ENCODE measurements around the gene PTRHD1. TPM values are rescaled to one million over a fixed set of nuclear protein-coding genes. Genes with fewer than 3 reads are reported as not detected.

The PTRHD1 gene
- total and polyA plus RNA-seq, 10 of the 15 experiments (the other 5 are each of a cell fraction or from before 2014, with no cell fraction given) = 15.9 to 64.2 (median 45.0) TPM

GRCh38 chr2:24836706-24837105 lies 43.5 kb upstream of the PTRHD1 start (continued):
- TF ChIP-seq, protein P1, sequence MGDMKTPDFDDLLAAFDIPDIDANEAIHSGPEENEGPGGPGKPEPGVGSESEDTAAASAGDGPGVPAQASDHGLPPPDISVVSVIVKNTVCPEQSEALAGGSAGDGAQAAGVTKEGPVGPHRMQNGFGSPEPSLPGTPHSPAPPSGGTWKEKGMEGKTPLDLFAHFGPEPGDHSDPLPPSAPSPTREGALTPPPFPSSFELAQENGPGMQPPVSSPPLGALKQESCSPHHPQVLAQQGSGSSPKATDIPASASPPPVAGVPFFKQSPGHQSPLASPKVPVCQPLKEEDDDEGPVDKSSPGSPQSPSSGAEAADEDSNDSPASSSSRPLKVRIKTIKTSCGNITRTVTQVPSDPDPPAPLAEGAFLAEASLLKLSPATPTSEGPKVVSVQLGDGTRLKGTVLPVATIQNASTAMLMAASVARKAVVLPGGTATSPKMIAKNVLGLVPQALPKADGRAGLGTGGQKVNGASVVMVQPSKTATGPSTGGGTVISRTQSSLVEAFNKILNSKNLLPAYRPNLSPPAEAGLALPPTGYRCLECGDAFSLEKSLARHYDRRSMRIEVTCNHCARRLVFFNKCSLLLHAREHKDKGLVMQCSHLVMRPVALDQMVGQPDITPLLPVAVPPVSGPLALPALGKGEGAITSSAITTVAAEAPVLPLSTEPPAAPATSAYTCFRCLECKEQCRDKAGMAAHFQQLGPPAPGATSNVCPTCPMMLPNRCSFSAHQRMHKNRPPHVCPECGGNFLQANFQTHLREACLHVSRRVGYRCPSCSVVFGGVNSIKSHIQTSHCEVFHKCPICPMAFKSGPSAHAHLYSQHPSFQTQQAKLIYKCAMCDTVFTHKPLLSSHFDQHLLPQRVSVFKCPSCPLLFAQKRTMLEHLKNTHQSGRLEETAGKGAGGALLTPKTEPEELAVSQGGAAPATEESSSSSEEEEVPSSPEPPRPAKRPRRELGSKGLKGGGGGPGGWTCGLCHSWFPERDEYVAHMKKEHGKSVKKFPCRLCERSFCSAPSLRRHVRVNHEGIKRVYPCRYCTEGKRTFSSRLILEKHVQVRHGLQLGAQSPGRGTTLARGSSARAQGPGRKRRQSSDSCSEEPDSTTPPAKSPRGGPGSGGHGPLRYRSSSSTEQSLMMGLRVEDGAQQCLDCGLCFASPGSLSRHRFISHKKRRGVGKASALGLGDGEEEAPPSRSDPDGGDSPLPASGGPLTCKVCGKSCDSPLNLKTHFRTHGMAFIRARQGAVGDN (IDR thresholded peaks at IDR 0.05) = no peak

- BruUV-seq (replicated peaks) = no TSS peak
- POLR2A ChIA-PET = no interaction called here
- ATAC-seq = no peak
- TF ChIP-seq KDM1A (IDR thresholded peaks at IDR 0.05; ENCODE audit: borderline replicate concordance) (no peak), CHD2 (IDR thresholded peaks at IDR 0.05; ENCODE audit: borderline replicate concordance, low read depth, low read length) (no peak), CBFB (IDR thresholded peaks at IDR 0.05; ENCODE audit: low read depth) (no peak), SRF (IDR thresholded peaks at IDR 0.05; ENCODE audit: low read depth in 2 of 2, low read length in 2 of 2) (no peak), EZH2 (IDR thresholded peaks at IDR 0.05; ENCODE audit: borderline replicate concordance, control insufficient read depth, low read depth, low read length) (no peak), BACH1 (IDR thresholded peaks at IDR 0.05; ENCODE audit: borderline replicate concordance) (no peak), ZBTB33 (IDR thresholded peaks at IDR 0.05) (no peak), GABPA (IDR thresholded peaks at IDR 0.05; ENCODE audit: low read depth) (no peak), IKZF2 (IDR thresholded peaks at IDR 0.05) (no peak), NR2F1 (conservative IDR thresholded peaks at IDR 0.05) (no peak), ELK1 (IDR thresholded peaks at IDR 0.05; ENCODE audit: low read depth, low read length) (no peak), BHLHE40 (IDR thresholded peaks at IDR 0.05; ENCODE audit: borderline replicate concordance in 1 of 2, low read depth in 2 of 2, low read length in 1 of 2) (no peak)
Observed at GRCh38 chr2:24836206-24836605, 43.0 kb upstream of the PTRHD1 start.

More at GRCh38 chr2:24836206-24836605, 43.0 kb upstream of the PTRHD1 start:
- Histone ChIP-seq H2AFZ (ENCODE audit: control insufficient read depth, low read depth, low read length) (no peak overlapping the region), H4K20me1 (ENCODE audit: control insufficient read depth, insufficient read depth) (no peaks in the 10 kb centered on the region), H3K9ac (ENCODE audit: control insufficient read depth, insufficient read depth, low read length) (no peak overlapping the region), H3K36me3 (ENCODE audit: control insufficient read depth in 2 of 2, insufficient read depth in 2 of 2, low read length in 1 of 2) (peaks cover 6 to 15% of the 10 kb centered on the region in 2 experiments; a peak in 3 of 4 replicates), H3K4me2 (ENCODE audit: control insufficient read depth, insufficient read depth) (no peak overlapping the region), H3K4me1 (ENCODE audit: control insufficient read depth, insufficient read depth, low read length) (no peaks in the 10 kb centered on the region), H3K27me3 (replicated peaks in 1 of 2; ENCODE audit: control insufficient read depth in 2 of 2, insufficient read depth in 2 of 2, low read length in 1 of 2) (no peaks in the 10 kb centered on the region), H3K4me3 (no peak overlapping the region), H3K79me2 (ENCODE audit: control insufficient read depth, insufficient read depth, low read length) (no peaks in the 10 kb centered on the region), H3K27ac (ENCODE audit: control insufficient read depth, insufficient read depth) (no peak overlapping the region), H3K9me3 (replicated peaks; ENCODE audit: control insufficient read depth, insufficient read depth, low read length) (no peaks in the 10 kb centered on the region)
- SMC1A ChIA-PET (ENCODE audit: uncharacterized antibody, unreplicated experiment) = no interaction called here
- CTCF ChIA-PET = interaction anchor here (1.8 kb wide), 1 partner anchor 426 kb away, joined by 5 read pairs; no protein-coding TSS in a partner anchor
- WGBS (ENCODE audit: insufficient coverage, insufficient replicate concordance, low lambda C conversion rate, missing lambda C conversion rate) = 93% methylated on average over 8 of the region's 8 CpGs
- in situ Hi-C loops (cut with MboI) = no loop called here
- FAIRE-seq (no peak), DNase-seq (ENCODE audit: low read depth, low spot score) (no peak)
- RAD21 ChIA-PET (ENCODE audit: unreplicated experiment) = no interaction called here
- intact Hi-C loops (cut with micrococcal nuclease; ENCODE audit: unreplicated experiment) = no loop called here
